ENCODE data around the gene DLGAP4. TPM values are rescaled to one million over a fixed set of nuclear protein-coding genes. Genes with fewer than 3 reads are reported as not detected.
"Not testable (repeated sequence)": the region's sequence is repeated elsewhere in the genome, so short reads cannot be mapped to it uniquely, and the experiment has no call there.

DLGAP4 gene
- total and polyA plus RNA-seq, 10 of the 15 experiments (the other 5 are each of a cell fraction or from before 2014, with no cell fraction given), result 0.42 to 43.3 (median 19.0) TPM

GRCh38 chr20:36474563-36474962 lies 168.4 kb downstream of the DLGAP4 start:
- Histone ChIP-seq H3K79me2 (ENCODE audit: control insufficient read depth, insufficient read depth, low read length) (peaks cover 27% of the 10 kb centered on the region), H3K9me3 (replicated peaks; ENCODE audit: control insufficient read depth, insufficient read depth, low read length) (no peaks in the 10 kb centered on the region), H3K4me3 (no peak overlapping the region), H4K20me1 (ENCODE audit: control insufficient read depth, insufficient read depth) (no peaks in the 10 kb centered on the region), H3K36me3 (ENCODE audit: control insufficient read depth in 2 of 2, insufficient read depth in 2 of 2, low read length in 1 of 2) (no peaks in the 10 kb centered on the region), H3K27ac (ENCODE audit: control insufficient read depth, insufficient read depth) (no peak overlapping the region), H3K4me1 (ENCODE audit: control insufficient read depth, insufficient read depth, low read length) (peaks cover 20% of the 10 kb centered on the region), H3K4me2 (ENCODE audit: control insufficient read depth, insufficient read depth) (no peak overlapping the region), H3K27me3 (replicated peaks in 1 of 2; ENCODE audit: control insufficient read depth in 2 of 2, insufficient read depth in 2 of 2, low read length in 1 of 2) (no peaks in the 10 kb centered on the region), H2AFZ (ENCODE audit: control insufficient read depth, low read depth, low read length) (no peak overlapping the region), H3K9ac (ENCODE audit: control insufficient read depth, insufficient read depth, low read length) (no peak overlapping the region)
- RAD21 ChIA-PET (ENCODE audit: unreplicated experiment), result no interaction called here
- SMC1A ChIA-PET (ENCODE audit: uncharacterized antibody, unreplicated experiment), result no interaction called here
- POLR2A ChIA-PET, result no interaction called here
- DNase-seq (ENCODE audit: low read depth, low spot score) (no peak), ATAC-seq (no peak), FAIRE-seq (no peak)
- intact Hi-C loops (cut with micrococcal nuclease; ENCODE audit: unreplicated experiment), result no loop called here
- in situ Hi-C loops (cut with MboI), result no loop called here
- 14% methylated on average over 1 of the region's 1 CpG for WGBS (ENCODE audit: insufficient coverage, insufficient replicate concordance, low lambda C conversion rate, missing lambda C conversion rate)
- BruUV-seq (replicated peaks), result no TSS peak
- CTCF ChIA-PET, result no interaction called here
- no peak for TF ChIP-seq IKZF2 (IDR thresholded peaks at IDR 0.05)
- TF ChIP-seq BRCA1 (IDR thresholded peaks at IDR 0.05; ENCODE audit: low read depth, low read length), result no peak
- no peak for TF ChIP-seq ZNF207 (IDR thresholded peaks at IDR 0.05; ENCODE audit: borderline replicate concordance)
- no peak for TF ChIP-seq YBX1 (IDR thresholded peaks at IDR 0.05)
- no peak for TF ChIP-seq FOXM1 (IDR thresholded peaks at IDR 0.05; ENCODE audit: low read depth, low read length)
- TF ChIP-seq ZSCAN29 (IDR thresholded peaks at IDR 0.05), result no peak
- no peak for TF ChIP-seq NFXL1 (IDR thresholded peaks at IDR 0.05; ENCODE audit: borderline replicate concordance)
- no peak for TF ChIP-seq SIX5 (IDR thresholded peaks at IDR 0.05; ENCODE audit: low read depth, low read length, severe bottlenecking)
- no peak for TF ChIP-seq CREM (IDR thresholded peaks at IDR 0.05; ENCODE audit: low read depth)
- TF ChIP-seq ZNF622 (IDR thresholded peaks at IDR 0.05), result no peak
- no peak for TF ChIP-seq SMAD1 (IDR thresholded peaks at IDR 0.05; ENCODE audit: low read depth, partially characterized antibody)
- TF ChIP-seq GABPA (IDR thresholded peaks at IDR 0.05; ENCODE audit: low read depth), result no peak
- TF ChIP-seq ZBTB33 (IDR thresholded peaks at IDR 0.05), result no peak
- TF ChIP-seq REST (IDR thresholded peaks at IDR 0.05; ENCODE audit: low read depth, low read length), result no peak
- TF ChIP-seq NR2F1 (conservative IDR thresholded peaks at IDR 0.05), result no peak
- no peak for TF ChIP-seq CBX3 (IDR thresholded peaks at IDR 0.05; ENCODE audit: borderline replicate concordance, low read depth)
- no peak for TF ChIP-seq STAT3 (IDR thresholded peaks at IDR 0.05; ENCODE audit: low read depth, low read length)

GRCh38 chr20:36475054-36475453 lies 168.9 kb downstream of the DLGAP4 start:
- intact Hi-C loops (cut with micrococcal nuclease; ENCODE audit: unreplicated experiment); H3K4me3 ChIP-seq; POLR2A ChIA-PET; H3K27me3 ChIP-seq (replicated peaks in 1 of 2; ENCODE audit: control insufficient read depth in 2 of 2, insufficient read depth in 2 of 2, low read length in 1 of 2); FAIRE-seq; H2AFZ ChIP-seq (ENCODE audit: control insufficient read depth, low read depth, low read length); CTCF ChIA-PET; H4K20me1 ChIP-seq (ENCODE audit: control insufficient read depth, insufficient read depth); H3K36me3 ChIP-seq (ENCODE audit: control insufficient read depth in 2 of 2, insufficient read depth in 2 of 2, low read length in 1 of 2); ATAC-seq; H3K4me2 ChIP-seq (ENCODE audit: control insufficient read depth, insufficient read depth); H3K27ac ChIP-seq (ENCODE audit: control insufficient read depth, insufficient read depth); DNase-seq (ENCODE audit: low read depth, low spot score); SMC1A ChIA-PET (ENCODE audit: uncharacterized antibody, unreplicated experiment); in situ Hi-C loops (cut with MboI); H3K9me3 ChIP-seq (replicated peaks; ENCODE audit: control insufficient read depth, insufficient read depth, low read length); H3K9ac ChIP-seq (ENCODE audit: control insufficient read depth, insufficient read depth, low read length); BruUV-seq (replicated peaks); RAD21 ChIA-PET (ENCODE audit: unreplicated experiment): not testable (repeated sequence)
- H3K4me1 ChIP-seq (ENCODE audit: control insufficient read depth, insufficient read depth, low read length), result peaks cover 20% of the 10 kb centered on the region
- WGBS (ENCODE audit: insufficient coverage, insufficient replicate concordance, low lambda C conversion rate, missing lambda C conversion rate), result 100% methylated on average over 8 of the region's 8 CpGs
- H3K79me2 ChIP-seq (ENCODE audit: control insufficient read depth, insufficient read depth, low read length), result peaks cover 22% of the 10 kb centered on the region

All from GM12878 (cell line).